Activated T-helper 17 cell treated with anti-CD3 and anti-CD28 coated beads, Interleukin-2, amount 50 U/mL, for 72 hours (primary cell): ENCODE results near the gene ENTHD1. TPM values are rescaled to one million over a fixed set of nuclear protein-coding genes. Genes with fewer than 3 reads are reported as not detected.
A peak's percentile ranks its signal among the peaks of the same experiment; 100 is the strongest.

ENCODE experiments used
- ATAC-seq: fragments of 150-1000 bp; cut with Tn5 transposase; replicated peaks from 2 replicates; pipeline ENCODE4 v1.10.0; 2021; ENCODE audit warnings: mild to moderate bottlenecking, moderate library complexity
- H3K27ac Mint-ChIP-seq: one replicate; pipeline ENCODE4 v1.8.0; 2022; ENCODE audit warnings: mixed read lengths
- H3K27me3 Mint-ChIP-seq: one replicate; pipeline ENCODE4 v1.8.0; 2022; ENCODE audit warnings: mixed read lengths
- H3K36me3 Mint-ChIP-seq: one replicate; pipeline ENCODE4 v1.8.0; 2022; ENCODE audit warnings: low read depth, mild to moderate bottlenecking, mixed read lengths
- H3K4me1 Mint-ChIP-seq: one replicate; pipeline ENCODE4 v1.8.0; 2022; ENCODE audit warnings: mixed read lengths
- H3K4me3 Mint-ChIP-seq: one replicate; pipeline ENCODE4 v1.8.0; 2022; ENCODE audit warnings: mild to moderate bottlenecking, mixed read lengths
- H3K9me3 Mint-ChIP-seq: one replicate; pipeline ENCODE4 v1.8.0; 2022; ENCODE audit warnings: mixed read lengths
- total RNA-seq, 2 donors: library from RNA; stranded (reverse); gene quantifications; one replicate each; pipeline ENCODE4 v1.2.3, GENCODE V29; 2022

ENTHD1 gene
- total RNA-seq, 2 donors from 2014 or later, result 0.58 to 1.2 TPM

DNA sequence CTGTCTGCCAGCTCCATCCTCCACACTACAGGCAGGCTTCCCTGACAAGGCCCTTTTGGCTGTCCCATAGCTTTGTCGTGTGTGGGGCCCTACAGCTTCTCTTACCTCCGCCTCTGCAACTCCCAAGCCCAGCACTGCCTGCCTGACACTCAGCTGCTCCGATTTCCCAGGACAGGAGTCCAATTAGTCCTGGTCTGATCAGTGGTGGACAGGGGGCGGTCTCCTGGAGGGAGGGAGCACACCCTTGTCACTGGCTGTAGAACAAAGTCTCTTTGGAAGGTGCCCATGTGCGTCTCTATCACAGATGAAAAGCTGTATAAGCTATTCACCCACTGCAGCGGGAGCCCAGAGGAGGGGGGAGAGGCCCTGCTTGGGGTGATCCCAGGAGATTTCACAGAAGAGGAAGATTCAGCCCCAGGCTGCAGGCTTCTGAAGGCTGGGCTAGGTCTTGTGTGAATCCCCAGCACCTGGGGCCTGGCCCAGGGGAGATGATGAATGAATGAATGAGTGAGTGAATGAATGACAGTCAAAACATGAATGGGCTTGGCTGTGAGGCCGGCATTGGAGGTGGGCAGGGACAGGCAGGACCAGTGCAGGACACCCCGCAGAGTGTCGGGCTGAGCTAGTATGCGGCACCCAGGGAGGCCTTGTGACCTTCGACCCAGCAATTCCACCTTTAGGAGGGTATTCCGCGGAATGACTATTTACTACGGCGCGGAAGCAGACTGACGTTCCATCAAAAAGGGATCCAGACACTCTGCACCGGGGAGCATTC, 180.6 kb downstream of the ENTHD1 start:
- Mint-ChIP-seq H3K27ac (peak overlapping the region; percentile 32), H3K4me3 (no peak overlapping the region), H3K27me3 (no peaks in the 10 kb centered on the region), H3K9me3 (no peaks in the 10 kb centered on the region), H3K4me1 (no peaks in the 10 kb centered on the region), H3K36me3 (no peaks in the 10 kb centered on the region)
- ATAC-seq, result no peak

DNA sequence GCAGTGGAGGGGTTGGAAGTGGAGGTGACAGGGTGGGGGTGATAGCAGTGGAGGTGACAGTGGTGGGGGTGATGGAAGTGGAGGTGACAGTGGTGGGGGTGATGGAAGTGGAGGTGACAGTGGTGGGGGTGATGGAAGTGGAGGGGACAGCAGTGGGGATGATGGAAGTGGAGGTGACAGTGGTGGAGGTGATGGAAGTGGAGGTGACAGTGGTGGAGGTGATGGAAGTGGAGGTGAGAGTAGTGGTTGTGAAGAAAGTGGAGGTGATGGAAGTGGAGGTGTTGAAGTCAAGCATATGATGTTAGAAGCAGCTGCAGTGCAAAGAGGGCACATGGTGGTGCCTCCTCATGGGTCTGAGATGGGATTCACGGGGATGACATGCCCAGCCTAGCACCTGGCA, 181.5 kb downstream of the ENTHD1 start:
- H3K27ac Mint-ChIP-seq, result no peak overlapping the region
- no peaks in the 10 kb centered on the region for H3K4me1 Mint-ChIP-seq
- no peak for ATAC-seq
- no peaks in the 10 kb centered on the region for H3K27me3 Mint-ChIP-seq
- H3K9me3 Mint-ChIP-seq, result no peaks in the 10 kb centered on the region
- no peak overlapping the region for H3K4me3 Mint-ChIP-seq
- no peaks in the 10 kb centered on the region for H3K36me3 Mint-ChIP-seq

DNA sequence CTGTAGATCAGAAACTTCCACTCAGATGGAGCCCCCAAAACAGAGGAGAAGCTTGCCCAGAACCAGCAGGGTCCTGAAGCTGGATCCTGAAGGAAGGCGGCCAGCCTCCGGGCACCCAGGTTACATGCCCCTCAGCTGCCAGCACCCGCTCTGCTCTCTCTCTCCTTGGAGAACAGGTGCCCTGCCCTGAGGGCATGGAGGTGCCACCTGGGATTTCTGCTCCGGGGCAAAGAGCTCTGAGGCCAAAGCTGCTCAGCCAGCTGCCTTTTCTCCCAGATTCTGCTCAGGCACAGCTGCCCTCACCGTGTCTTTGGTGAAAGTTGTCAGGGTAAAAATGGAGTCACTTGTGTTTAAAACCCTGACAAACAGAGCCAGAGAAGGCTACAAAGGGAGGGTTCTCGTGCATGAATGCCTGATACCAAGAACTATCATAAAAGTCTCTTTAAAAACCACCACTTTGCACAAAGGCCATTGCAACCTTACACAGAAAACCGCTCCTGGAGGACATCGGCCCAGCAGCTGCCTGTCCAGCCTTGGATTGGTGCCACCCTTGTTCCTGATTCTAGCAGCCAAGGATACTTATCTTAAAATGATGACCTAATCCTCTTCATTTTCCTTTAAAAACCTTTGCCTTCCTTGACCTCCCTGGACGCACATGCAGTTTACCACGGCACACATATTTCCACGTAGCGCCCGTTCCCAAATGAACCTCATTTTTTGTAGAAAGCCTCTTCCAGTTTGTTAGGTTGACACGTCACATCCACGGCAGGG, 183.0 kb downstream of the ENTHD1 start:
- Mint-ChIP-seq H3K9me3 (no peaks in the 10 kb centered on the region), H3K27ac (no peak overlapping the region), H3K36me3 (no peaks in the 10 kb centered on the region), H3K27me3 (no peaks in the 10 kb centered on the region), H3K4me3 (no peak overlapping the region), H3K4me1 (no peaks in the 10 kb centered on the region)
- ATAC-seq, result no peak

DNA sequence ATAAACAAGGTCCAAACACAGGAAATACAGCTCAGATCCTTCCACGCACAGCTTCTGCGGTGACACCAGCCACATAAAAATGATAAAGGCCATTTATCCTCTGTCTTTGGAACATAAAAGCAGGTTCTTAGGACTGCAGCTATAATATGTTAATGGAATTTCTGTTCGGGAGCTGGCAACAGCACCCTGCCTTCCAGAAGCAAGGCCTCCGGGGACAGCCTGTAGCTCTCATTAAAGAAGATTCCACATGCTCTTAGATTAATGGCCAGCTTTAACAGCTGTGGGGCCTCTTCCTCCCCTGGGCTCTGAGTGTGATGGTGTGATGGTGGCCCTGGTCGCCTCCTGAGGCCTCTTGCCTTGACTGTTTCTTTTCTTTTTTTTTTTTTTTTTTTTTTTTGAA, 185.7 kb downstream of the ENTHD1 start:
- Mint-ChIP-seq H3K27ac (no peak overlapping the region), H3K36me3 (no peaks in the 10 kb centered on the region), H3K4me3 (no peak overlapping the region), H3K9me3 (no peaks in the 10 kb centered on the region), H3K27me3 (no peaks in the 10 kb centered on the region), H3K4me1 (no peaks in the 10 kb centered on the region)
- no peak for ATAC-seq

DNA sequence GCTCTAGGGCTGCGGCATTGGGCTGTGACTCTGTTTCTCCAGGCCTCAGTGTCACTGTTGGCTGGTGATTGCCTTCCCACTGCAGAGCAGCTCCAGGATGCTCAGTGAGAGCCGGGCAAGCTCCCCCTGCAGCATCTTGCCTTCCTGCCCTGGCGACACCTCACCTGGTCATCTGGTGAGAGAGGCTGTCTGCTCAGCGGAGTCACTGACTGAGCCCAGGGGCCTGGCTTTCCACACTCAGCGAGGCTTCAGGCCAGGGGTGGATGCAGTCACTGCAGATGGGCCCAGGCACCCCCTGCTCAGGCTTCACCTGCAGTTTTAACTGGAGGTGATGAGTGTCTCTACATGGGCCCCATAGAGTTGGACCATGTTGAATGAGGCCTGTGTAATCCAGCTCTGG, 186.2 kb downstream of the ENTHD1 start:
- Mint-ChIP-seq H3K27me3 (no peaks in the 10 kb centered on the region), H3K27ac (no peak overlapping the region), H3K9me3 (no peaks in the 10 kb centered on the region), H3K4me3 (no peak overlapping the region), H3K36me3 (no peaks in the 10 kb centered on the region), H3K4me1 (no peaks in the 10 kb centered on the region)
- no peak for ATAC-seq

DNA sequence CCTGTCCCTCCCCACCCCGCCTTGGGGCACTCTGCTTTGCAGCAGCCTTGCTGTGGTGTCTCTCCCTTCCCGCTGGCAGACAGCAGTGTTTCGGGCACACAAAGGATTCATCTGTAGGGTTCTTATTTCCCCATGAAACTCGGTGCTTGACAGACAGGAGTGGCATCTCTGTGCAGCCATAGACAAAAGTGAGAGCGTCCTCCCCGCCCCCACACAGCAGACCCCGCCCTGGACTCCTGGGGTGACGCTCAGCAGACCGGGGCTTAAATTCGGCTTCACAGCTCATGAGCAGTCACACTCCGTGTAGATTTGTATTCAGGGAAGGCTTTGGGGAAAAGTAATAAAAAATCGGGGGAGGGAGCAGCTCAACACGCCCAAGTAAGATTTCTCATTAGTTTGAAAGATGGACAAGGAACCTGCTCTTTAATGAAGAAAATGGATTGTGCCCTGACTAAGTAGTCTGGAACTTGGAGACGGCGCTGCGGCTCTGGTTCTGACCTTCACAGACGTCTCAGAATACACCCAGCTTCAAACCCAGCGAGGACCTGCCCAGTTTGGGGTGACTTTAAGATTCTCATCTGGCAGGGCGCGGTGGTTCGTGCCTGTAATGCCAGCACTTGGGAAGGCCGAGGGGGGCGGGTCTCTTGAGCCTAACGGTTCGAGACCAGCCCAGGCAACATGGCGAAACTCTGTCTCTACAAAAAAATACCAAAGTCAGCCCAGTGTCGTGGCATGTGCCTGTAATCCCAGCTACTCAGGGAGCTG, 187.0 kb downstream of the ENTHD1 start:
- no peak overlapping the region for H3K4me3 Mint-ChIP-seq

DNA sequence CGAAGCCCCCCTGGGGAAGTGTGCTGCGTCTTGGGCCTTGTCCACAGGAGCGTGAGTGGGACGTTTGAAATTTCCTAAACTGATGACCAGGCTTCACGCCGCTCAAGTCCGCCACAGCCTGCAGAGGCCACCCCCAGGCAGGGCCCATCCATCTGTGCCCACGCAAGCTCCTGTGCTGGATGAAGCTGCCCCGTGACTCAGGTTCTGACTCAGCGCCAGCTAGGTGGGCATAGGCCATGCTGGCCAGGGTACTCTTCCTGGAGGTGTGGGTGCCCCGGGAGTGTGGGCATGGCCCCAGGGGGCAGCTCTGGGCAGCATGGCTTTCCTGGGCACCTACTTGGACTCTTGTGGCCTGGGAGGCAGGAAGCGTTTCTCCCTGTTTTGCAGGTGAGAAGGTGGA, 188.2 kb downstream of the ENTHD1 start:
- ATAC-seq, result no peak
- no peak overlapping the region for H3K27ac Mint-ChIP-seq
- H3K4me3 Mint-ChIP-seq, result no peak overlapping the region
- H3K9me3 Mint-ChIP-seq, result no peaks in the 10 kb centered on the region
- H3K4me1 Mint-ChIP-seq, result no peaks in the 10 kb centered on the region
- no peaks in the 10 kb centered on the region for H3K36me3 Mint-ChIP-seq
- no peaks in the 10 kb centered on the region for H3K27me3 Mint-ChIP-seq

More for the DNA sequence above, 187.0 kb downstream of the ENTHD1 start:
- Mint-ChIP-seq H3K27ac (no peak overlapping the region), H3K4me1 (no peaks in the 10 kb centered on the region), H3K9me3 (no peaks in the 10 kb centered on the region), H3K36me3 (no peaks in the 10 kb centered on the region), H3K27me3 (no peaks in the 10 kb centered on the region)
- ATAC-seq, result no peak

DNA sequence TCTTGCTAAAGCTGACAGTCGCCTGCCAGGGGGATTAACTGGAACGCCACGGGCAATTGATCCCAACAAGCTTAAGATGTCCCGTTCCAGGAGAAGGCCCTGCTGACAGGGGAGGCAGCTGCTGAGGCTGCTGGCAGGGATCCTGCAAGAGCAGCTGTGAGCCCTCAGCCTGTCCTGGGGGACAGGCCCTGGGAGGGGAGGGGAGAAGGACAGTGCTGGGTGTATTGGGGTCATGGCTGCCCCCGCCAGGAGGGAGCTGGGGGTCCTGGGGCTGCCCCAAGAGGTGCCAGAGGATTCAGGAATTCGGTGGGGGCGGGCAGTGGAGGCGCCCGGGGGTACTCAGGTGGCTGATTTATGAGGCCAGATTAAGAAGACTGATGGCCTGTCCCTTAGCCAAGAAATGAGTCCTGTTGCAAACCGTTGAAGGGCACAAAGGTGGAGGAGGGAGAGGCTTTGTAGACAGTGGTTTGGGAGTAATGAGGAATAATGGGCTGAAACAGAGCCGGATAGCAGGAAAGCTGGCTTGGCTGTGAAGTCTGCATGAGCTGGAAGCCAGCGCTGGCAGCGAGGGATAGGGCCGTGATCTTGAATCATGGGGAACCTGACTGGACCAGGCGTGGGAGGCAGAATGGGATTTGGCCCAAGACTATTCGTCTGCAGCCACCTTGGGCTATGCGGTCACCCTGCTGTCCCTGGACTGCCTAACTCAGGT, 189.5 kb downstream of the ENTHD1 start:
- H3K4me1 Mint-ChIP-seq, result no peaks in the 10 kb centered on the region
- H3K27me3 Mint-ChIP-seq, result no peaks in the 10 kb centered on the region
- H3K27ac Mint-ChIP-seq, result no peak overlapping the region
- ATAC-seq, result no peak
- no peak overlapping the region for H3K4me3 Mint-ChIP-seq
- no peaks in the 10 kb centered on the region for H3K36me3 Mint-ChIP-seq
- no peaks in the 10 kb centered on the region for H3K9me3 Mint-ChIP-seq

DNA sequence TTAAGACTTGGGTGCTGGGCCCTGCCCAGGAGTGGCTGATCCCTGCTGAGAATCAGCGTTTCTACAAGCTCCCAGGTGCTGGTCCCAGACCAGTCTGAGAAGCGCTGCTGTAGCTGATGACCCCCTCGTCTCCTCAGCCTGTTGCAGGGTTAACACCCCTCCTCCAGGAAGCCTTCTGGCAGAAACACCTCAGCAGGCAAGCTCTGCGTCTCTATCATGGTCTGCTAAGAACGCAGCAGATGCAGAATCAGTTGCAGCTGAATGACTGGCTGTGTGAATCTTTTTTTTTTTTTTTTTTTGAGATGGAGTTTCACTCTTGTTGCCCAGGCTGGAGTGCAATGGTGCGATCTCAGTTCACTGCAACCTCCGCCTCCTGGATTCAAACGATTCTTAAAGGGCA, 190.5 kb downstream of the ENTHD1 start:
- no peak overlapping the region for H3K27ac Mint-ChIP-seq
- no peaks in the 10 kb centered on the region for H3K4me1 Mint-ChIP-seq
- no peak overlapping the region for H3K4me3 Mint-ChIP-seq
- H3K27me3 Mint-ChIP-seq, result no peaks in the 10 kb centered on the region
- no peaks in the 10 kb centered on the region for H3K9me3 Mint-ChIP-seq
- no peaks in the 10 kb centered on the region for H3K36me3 Mint-ChIP-seq
- no peak for ATAC-seq

DNA sequence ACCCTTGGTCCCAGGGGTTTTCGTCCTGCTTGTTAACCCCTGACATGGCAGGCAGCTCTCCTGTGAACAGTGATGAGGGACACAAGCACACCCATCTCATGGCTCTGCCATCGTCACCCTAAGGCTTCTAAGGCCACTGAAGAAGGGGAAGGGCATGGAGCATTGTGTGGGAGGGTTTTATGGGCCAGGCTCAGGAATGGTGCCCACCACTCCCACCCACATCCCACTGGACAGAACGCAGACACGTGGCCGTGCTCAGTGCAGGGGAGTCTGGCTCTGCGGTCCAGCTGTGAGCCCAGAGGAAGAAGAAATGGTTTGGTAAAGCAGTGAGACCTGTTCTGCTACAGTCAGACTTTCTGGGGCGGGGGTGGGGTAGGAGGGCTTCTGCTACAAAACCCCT, 193.0 kb downstream of the ENTHD1 start:
- Mint-ChIP-seq H3K36me3 (no peaks in the 10 kb centered on the region), H3K4me1 (no peaks in the 10 kb centered on the region), H3K27ac (no peak overlapping the region), H3K9me3 (no peaks in the 10 kb centered on the region), H3K4me3 (no peak overlapping the region), H3K27me3 (no peaks in the 10 kb centered on the region)
- ATAC-seq, result no peak

DNA sequence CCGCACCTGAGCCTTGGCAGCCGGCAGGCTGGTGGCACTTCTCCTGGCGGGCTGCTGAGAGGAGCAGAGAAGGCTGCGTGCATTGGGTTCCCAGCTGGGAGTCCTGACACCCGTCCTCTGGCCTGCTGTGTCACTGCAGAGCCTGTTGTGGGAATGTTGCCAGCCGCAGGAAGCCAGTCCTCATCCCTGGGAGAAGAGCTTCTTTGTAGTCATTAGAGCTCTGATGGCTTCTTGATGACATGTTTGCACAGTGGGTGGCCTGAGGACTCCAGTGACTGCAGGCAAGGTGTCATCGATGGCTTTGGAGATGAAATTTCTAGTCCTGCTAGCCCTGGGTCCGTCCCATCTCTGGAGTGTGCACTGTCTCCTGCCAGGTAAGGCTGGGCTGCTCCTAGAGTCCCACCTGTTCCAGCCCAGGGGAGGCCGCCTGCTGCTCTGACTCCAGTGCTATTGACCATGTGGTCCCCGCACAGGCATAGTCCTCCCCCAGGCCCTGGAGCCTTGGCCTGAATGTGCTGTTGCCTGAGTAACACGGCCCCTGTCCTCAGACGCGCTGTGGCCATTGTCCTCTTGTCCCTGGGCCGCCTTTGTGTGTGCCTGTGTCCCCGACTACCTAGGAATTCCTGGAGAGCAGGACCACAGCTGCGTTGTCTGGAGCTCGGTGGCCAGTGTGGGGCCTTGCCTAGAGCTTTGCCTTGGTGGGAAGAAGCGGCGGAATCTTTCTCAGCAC, 193.8 kb downstream of the ENTHD1 start:
- no peaks in the 10 kb centered on the region for H3K36me3 Mint-ChIP-seq
- no peaks in the 10 kb centered on the region for H3K27me3 Mint-ChIP-seq
- H3K9me3 Mint-ChIP-seq, result no peaks in the 10 kb centered on the region
- no peak overlapping the region for H3K27ac Mint-ChIP-seq
- H3K4me3 Mint-ChIP-seq, result no peak overlapping the region
- ATAC-seq, result no peak
- H3K4me1 Mint-ChIP-seq, result no peaks in the 10 kb centered on the region

DNA sequence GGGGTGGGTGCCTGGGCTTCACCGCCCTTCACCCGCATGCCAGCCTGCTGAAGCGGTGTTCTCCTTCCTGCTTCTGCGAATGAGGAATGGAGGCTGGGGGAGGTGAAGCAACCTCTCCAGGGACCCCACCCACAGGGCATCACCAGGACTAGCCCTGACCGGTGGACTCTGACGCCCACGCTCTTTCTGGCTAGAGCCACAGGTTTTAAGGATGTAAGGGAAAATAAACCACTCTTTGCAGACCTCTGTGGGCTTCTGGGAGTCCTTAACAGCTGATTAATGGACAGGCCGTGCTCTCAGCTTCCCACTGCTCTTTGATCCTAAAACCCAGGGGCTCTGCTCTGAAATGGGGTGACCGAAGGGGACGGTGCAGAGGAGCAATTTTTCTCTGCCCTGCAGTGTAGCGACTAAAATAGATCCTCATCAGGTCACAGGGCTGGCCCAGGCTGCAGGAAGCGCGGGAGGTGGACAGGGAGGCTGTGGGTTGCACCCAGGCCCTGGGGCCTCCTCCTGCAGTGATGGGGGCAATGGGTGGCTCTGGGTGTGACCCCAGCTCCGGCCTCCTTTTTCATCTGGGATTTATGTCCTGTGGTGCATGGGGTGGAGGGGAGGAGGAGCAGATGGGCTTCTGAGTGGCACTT, 195.7 kb downstream of the ENTHD1 start:
- no peaks in the 10 kb centered on the region for H3K9me3 Mint-ChIP-seq
- ATAC-seq, result no peak
- no peaks in the 10 kb centered on the region for H3K36me3 Mint-ChIP-seq
- H3K4me3 Mint-ChIP-seq, result no peak overlapping the region
- H3K4me1 Mint-ChIP-seq, result no peaks in the 10 kb centered on the region
- H3K27me3 Mint-ChIP-seq, result no peaks in the 10 kb centered on the region
- H3K27ac Mint-ChIP-seq, result no peak overlapping the region

DNA sequence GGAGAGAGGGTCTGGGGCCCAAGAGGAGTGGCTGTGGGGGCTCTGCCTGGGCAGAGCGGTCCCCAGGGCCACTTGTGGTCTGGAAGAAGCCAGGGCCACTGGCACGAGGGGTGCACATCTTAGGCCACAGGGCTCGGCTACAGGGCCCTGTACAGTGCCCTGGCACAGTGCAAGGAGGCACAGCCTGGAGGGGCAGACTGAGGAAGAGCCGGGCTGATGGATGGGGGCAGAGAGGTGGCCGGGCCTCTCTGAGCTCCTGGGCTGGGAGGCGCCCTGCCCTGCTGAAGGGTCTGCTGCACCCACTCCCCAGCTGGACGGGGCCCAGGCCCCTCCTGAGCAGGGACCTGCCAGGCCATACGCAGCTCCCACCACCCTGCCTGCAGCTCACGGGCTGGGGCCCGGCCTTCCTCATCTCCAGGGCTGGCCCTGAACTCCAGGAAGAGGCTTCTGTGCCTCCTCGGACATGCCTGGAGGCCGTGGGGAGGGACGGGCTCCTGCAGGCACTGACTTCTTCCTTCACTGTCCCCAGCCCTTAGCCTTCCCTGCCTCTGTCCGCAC, 199.5 kb downstream of the ENTHD1 start:
- Mint-ChIP-seq H3K36me3 (no peaks in the 10 kb centered on the region), H3K9me3 (no peaks in the 10 kb centered on the region), H3K4me1 (no peaks in the 10 kb centered on the region), H3K4me3 (no peak overlapping the region), H3K27me3 (no peaks in the 10 kb centered on the region), H3K27ac (no peak overlapping the region)
- no peak for ATAC-seq
